Urothelium cell line (cell line): ENCODE measurements around the gene NDUFB2.
"Not testable (repeated sequence)": the region's sequence is repeated elsewhere in the genome, so short reads cannot be mapped to it uniquely, and the experiment has no call there.

Experiments used
- DNase-seq: peaks from one replicate; pipeline ENCODE4 v3.0.0; 2011; ENCODE audit warnings: low spot score, mixed read lengths
- FAIRE-seq: peaks from 2 replicates; lab custom pipeline; 2011; peaks lifted over from hg19 to GRCh38; lab: Jason Lieb, UNC

NDUFB2 gene

DNA sequence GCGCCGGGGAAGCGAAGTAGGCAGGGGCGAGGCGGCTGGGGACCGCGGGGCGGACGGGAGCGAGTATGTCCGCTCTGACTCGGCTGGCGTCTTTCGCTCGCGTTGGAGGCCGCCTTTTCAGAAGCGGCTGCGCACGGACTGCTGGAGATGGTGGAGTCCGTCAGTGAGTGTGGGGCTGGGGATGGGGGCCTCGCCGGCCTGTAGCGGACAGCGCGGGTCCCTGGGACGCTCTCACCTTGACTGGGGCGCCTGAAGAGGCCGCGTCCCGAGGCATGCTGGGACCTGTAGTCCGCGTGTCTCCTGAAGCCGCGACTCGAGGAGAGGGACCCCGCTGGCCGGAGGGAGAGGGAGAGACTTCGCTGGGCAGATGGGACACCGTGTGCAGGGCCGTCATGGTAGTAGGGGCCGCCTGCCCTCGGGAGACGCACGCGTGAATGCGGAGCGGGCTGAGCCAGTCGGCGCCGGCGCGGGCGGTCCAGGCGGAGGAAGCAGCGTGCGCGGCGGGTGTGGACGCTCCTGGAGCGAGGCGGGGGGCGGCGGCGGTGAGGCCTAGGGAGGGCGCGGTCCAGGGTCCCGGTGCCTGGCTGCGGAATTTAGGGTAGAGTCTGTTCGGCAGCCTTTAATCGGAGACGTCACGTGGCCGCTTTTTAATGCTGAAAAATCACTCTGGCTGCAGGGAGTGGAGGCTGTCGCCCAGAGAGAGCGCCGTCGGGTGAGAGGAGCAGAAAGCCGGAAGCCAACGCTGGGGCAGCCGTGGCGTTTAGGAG, at the start of gene NDUFB2:
Gene NDUFB2, plus strand, starts transcription at position 29 of the 767 bp plus-strand sequence. Its CDS starts 37 bp downstream, at position 66.
- FAIRE-seq (no peak), DNase-seq (peak; percentile 83)

DNA sequence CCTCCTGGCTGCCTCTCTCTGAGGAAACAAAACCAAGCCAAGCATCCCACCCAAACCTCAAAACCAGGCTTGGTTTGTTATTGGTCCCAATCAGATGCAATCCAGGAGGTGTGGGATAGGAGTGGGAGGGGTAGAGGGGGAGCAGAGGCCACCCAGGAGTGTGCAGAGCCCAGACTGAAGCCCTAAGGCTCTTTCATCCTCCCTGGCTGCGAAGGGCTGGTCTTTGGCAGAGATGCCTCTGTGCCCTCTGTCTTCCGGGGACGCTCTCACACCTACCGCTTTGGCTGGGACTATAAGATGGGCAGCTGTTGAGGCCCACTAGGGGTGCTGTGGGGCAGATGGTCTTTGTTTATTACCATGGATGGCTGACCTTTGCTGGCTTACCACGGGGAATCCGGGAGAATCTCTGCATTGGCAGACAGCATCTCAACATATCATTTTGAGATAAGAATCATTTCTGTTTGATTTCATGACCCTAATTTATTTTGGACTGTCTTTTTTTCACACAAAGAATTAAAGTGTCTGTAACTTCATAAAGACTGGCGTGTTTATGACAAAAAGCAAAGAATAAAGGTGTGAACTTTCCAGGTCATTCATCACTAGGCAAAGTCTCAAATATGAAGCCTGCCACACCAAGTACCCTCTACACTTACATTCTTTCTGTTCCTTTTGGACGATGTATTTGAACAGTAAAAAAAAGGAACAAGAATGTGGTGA, 49.4 kb upstream of the NDUFB2 start:
- FAIRE-seq, result no peak

DNA sequence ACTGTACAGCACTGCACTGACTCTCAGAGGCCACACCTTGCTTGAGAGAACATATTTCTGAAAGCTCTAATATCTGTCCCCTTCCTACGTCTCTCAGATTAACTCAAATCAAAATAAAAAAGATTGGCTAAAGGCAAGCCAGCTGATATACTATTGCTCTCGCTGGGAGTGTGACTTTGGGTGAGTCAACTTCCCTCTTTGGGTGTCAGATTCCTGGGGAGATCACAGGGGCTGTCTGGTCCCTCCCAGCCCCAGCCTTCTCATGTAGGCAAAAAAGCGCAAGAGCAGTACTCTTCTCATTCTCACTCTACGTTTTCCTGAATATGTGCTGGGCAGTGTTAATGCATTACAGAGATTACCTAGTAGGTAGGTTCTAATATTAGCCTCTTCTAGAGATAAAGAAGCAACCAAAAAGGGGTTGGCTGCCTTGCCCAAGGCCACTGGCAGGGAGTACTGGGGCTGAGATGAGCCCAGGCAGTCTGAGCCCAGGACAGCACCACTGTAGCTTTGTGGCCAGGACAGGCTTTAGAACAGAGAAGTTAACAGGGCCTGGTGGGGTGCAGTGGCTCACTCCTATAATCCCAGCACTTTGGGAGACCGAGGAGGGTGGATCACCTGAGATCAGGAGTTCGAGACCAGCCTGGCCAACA, 46.8 kb upstream of the NDUFB2 start:
- FAIRE-seq, result no peak

More for the DNA sequence above, 49.4 kb upstream of the NDUFB2 start:
- DNase-seq, result peak; percentile 68

DNA sequence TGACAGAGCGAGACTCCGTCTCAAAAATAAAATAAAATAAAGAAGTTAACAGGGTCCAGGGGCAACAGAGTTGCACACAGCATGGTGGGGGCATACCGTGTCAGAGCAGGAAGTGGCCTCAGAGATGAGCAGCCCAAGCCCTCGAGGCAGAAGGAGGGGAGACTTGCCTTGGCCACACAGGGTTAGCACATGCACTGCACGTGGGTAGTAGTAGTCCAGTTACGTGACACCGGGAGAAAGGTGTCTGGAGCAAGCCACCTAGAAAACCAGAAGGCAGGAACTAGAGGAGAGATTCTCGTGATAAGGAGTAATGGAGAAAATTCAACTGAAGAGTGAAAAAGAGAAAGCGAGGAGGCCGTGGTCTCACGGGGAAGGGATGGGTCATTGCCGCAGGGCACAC, 46.1 kb upstream of the NDUFB2 start:
- DNase-seq (no peak), FAIRE-seq (no peak)

More for the DNA sequence above, 46.8 kb upstream of the NDUFB2 start:
- no peak for DNase-seq

DNA sequence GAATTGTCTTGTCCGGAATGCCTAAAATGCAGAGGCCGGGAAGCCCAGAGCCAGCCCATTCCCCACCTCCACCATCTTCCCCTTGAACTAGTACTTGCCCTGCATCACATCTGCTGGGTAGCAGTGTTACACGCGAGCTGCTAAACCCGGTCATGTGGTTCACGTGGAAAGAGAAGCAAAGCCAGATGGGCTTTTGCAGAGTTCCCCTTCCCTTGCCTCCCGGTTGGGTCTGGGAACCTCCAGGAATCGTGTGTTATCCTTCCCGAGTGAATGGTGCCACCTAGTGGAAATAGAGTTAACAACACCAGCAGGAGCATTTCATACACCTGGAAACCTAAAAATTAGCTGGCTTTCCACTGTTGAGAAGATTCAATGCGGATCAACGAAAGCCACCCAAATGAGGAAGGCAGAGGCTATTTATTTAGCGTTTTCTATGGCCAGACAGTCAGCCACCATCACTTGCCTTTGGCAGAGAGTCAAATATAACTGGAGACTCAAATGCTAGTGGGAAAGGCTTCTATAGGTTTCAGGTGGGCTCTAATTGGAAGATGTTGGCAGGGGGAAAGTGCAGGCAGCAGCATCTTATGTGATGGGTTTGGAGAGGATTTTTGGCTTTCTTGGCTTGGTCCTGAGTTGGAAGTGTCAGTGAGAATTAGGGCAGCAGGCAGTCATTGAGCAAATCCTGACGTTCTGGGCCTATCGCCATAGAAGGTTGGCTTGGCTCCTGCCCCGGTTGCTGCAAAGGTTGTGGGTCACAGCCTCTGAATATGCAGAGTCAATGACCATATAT, 43.0 kb upstream of the NDUFB2 start:
- peak; percentile 64 for DNase-seq

DNA sequence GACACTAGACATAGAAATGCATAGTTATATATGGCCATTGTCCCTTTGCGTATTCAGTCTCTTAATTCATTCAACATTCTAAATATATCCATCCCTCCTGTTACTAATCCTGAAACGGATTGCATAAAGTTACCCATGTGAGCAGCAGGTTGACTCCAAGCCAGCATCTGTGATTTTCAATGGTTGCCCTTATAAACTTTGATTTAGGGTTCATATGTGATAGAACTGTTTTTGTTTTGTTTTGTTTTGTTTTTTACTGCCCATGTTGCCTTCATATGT, 42.5 kb upstream of the NDUFB2 start:
- no peak for FAIRE-seq
- no peak for DNase-seq

More for the DNA sequence above, 43.0 kb upstream of the NDUFB2 start:
- FAIRE-seq, result no peak

DNA sequence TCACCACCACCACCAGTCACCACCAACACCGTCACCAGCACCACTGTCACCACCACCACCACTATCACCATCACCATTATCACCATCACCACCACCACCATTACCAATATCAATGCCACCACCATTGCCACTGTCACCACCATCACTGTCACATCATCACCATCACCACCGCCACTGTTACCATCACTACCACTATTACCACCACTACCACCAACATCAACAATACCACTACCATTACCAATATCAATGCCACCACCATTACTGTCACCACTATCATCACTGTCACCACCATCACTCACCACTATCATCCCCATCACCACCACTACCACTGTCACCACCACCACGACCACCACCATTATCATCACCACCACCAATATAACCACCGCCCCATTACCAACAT, 41.8 kb upstream of the NDUFB2 start:
- FAIRE-seq, result no peak
- no peak for DNase-seq

DNA sequence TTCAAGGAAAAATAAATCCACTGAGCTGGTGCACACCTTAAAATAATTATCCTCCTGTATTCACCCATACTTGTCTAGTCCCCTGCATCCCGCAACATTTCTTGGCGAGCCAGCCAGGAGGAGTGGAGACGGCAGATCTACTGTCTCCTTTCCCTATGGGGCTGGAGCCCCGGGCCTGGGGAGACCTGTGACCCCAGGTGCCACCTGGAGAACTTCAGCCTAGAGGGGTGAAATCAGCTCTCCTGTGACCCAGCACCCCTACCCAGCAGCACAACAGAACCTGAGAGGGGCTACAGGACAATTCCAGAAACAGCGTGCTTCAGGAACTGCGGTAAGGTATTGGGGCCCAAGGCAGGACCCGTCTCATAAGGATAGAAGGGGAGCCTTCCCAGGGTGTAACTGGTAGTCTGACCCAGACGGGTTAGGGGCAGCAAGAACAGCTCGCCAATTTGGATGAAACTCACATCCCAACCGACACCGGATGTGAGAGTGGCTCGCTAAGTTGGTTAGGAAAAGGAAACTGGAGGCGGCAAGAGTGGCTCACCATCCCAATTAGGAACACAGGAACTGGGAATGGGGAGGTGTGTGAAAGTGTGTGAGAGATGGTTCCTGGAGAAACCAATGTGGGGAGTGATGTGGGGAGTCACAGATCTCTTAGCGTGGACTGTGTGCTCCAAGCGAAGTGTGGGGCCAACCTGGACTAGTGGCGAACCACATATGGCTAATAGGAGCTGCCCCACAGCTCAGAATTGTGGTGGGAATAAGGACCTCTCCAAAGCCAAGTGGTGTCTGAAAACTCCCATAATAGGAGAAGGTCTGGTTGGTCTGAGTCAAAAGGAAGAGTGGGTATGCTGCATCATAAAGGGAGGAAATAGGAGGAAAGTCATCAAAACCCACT, 40.7 kb upstream of the NDUFB2 start:
- FAIRE-seq (no peak), DNase-seq (no peak)

DNA sequence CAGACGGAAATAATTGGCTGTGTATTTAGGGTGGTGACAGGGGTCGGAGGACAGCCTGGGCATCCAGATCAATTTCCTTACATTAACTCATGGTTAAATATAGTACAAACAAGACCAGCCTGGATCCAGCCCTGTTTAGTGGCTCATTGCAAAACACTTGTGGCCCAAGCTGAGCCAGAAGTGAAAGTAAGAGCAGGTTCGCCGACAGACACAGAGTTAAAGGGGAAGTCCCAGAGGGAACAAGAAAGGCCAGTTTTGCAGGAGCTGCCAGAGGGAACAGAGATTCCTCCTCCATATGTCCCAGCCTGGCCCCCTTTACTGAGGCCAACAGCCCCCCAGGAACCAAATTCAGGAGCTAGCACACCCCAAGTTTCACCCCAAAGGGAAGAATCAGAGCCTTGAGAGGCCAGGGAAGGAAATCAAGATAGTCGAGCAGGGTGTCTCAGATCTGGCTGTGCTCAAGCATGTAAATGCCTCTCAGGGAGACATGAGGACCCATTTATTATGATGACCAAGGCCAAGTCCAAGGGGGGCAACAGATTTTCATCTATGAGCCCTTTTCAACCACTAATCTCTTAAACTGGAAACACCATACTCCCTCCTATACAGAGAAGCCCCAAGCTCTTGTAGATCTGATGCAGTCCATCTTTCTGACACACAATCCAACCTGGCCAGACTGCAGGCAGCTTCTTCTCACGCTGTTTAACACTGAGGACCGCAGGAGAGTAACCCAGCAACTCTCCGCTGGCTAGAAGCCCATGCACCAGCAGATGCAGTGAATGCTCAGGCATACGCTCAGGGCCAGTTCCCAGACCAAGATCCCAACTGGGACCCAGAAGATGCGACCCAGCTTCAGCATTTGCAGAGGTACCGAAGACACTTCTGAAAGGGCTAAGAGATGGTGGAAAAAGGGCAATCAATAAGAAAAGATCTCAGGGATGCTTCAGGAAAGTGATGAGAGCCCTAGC, 39.7 kb upstream of the NDUFB2 start:
- FAIRE-seq (no peak), DNase-seq (no peak)

DNA sequence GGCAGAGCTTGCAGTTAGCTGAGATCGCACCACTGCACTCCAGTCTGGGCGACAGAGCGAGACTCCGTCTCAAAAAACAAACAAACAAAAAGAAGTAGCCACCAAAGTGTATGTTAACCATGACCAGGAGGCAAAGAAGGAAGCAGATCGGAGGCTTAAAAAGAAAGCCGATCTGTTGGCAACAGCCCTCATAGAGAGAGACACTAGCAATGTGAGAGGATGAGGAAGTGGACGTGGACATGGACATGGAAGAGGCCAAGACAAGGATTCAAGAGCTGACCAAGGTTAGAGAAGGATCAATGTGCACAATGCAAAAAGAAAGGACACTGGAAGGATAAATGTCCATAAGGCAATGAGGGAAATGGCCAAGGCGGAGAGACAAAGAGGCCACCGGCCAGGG, 38.6 kb upstream of the NDUFB2 start:
- FAIRE-seq (no peak), DNase-seq (no peak)

DNA sequence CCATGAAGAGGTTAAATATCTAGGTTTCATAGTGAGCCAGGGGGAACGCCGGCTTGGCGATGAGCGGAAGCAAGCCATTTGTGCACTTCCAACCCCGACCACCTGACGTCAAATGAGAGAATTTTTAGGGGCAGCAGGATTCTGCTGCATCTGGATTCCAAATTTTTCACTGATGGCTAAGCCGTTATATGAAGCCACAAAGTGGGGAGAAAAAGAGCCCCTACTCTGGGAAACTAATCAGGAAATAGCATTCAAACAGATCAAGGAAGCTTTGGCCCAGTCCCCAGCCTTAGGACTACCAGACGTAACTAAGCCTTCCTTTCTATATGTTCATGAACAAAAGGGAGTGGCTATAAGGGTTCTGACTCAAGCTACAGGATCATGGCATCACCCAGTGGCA, 36.7 kb upstream of the NDUFB2 start:
- no peak for FAIRE-seq
- DNase-seq, result no peak

DNA sequence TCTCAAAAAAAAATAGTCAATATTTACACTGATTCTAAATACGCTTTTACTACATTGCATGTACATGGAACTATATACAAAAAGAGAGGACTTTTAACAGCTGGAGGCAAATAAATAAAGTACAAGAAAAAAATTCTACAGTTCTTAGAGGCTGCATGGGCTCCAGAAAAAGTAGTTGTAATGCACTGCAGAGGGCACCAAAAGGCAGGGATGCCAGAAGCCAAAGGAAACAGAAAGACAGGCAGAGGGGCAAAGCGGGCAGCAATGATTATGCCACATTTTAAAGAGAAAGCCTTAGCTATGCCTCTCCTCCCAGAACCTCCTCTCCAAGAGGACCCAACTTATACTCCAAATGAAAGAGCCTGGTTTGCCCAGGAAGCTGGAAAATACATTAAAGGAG, 35.4 kb upstream of the NDUFB2 start:
- FAIRE-seq (no peak), DNase-seq (no peak)

DNA sequence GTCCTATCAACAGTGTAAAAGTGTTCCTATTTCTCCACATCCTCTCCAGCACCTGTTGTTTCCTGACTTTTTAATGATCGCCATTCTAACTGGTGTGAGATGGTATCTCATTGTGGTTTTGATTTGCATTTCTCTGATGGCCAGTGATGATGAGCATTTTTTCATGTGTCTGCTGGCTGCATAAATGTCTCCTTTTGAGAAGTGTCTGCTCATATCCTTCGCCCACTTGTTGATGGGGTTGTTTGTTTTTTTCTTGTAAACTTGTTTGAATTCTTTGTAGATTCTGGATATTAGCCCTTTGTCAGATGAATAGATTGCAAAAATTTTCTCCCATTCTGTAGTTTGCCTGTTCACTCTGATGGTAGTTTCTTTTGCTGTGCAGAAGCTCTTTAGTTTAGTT, 33.6 kb upstream of the NDUFB2 start:
- DNase-seq, FAIRE-seq: not testable (repeated sequence)

DNA sequence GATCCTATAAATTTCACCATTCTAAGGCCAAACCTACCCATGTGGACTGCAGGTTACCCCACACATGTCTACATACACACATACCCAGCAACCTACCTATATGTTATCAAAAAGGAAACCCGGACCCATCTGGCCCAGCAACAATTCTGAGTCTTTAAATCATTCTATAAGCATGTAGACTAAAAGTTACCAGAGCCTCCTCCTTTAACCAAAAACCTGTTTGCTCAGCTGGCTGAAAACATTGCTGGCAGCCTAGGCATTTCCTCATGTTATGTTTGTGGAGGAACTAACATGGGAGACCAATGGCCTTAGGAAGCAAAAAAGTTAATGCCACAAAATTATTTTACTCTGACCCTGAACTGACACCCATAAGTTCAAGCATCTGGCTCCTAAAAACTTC, 29.0 kb upstream of the NDUFB2 start:
- FAIRE-seq (no peak), DNase-seq (no peak)

DNA sequence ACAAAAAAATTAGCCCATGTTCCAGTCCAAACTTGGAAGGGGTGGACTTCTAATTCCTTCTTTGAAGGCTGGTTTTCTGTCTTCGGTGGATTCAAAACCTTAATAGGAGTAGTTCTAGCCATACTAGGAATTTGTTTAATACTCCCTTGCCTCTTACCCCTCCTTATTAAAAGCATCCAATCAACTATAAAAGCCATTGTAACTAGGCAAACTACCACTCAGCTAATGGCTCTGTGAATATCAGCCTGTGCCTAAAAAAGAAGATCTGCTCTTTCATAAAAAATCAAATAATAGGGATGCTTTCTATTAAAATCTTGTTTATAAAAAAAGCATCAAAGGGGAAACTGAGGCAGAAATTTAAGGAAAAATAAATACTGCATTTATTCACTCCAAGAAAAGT, 27.9 kb upstream of the NDUFB2 start:
- DNase-seq, result no peak
- FAIRE-seq, result no peak

DNA sequence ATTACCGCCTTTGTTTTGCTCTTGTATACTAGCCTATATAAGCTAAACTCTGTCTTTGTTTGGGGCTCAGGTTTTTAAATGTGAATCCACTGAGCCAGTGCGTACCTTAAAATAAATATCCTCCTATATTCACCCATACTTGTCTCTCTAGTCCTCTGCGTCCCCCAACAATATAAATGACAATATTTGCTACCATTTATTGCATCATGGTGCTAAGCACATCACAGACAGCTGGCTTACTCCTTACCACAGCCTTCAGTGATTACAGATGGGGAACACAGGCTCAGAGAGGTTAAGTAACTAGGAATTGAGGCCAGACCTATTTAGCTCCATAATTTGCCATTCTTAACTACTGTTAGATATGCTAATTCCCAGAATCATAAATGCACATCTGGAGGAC, 27.2 kb upstream of the NDUFB2 start:
- DNase-seq (no peak), FAIRE-seq (no peak)

DNA sequence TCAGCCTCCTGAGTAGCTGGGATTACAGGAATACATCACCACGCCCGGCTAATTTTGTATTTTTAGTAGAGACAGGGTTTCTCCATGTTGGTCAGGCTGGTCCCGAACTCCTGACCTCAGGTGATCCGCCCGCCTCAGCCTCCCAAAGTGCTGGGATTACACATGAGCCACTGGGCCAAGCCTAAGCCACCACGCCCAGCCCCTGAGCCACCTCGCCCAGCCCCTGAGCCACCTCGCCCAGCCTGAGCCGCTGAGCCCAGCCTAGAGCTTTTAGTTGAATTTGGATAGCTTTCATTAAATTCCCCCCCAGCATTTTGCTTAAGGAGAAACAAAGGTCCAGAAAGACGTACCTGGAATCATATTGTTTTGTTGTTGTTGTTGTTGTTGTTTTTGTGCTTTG, 26.6 kb upstream of the NDUFB2 start:
- not testable (repeated sequence) for DNase-seq, FAIRE-seq

DNA sequence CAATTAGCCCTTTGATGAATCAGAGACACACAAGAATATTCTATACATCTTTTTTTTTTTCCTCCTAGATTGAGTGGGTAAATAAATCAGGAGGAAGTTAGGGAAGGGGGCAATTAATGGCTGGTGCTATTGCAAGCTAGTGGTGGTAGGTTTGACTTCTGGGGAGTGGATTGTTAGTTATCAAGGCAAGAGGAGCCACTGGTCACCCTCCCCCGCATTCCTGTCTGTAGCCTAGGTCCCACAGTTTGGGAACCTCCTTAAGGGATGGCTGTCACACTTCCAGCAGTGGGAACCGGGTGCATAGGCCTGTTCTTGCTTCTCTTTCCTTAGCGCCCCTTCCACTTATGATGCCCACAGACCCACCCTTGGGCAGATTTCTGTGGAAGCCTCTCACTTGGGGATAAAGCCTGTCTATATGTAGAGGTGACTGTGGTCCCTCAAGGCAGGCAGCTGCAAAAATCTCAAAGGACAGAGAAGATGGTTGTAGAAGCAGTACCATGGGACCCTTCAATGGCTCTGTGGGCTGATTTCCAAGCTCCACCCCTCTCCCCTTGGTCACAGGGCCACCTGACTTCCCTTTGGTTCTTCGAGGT, 26.1 kb upstream of the NDUFB2 start:
- FAIRE-seq (no peak), DNase-seq (no peak)

DNA sequence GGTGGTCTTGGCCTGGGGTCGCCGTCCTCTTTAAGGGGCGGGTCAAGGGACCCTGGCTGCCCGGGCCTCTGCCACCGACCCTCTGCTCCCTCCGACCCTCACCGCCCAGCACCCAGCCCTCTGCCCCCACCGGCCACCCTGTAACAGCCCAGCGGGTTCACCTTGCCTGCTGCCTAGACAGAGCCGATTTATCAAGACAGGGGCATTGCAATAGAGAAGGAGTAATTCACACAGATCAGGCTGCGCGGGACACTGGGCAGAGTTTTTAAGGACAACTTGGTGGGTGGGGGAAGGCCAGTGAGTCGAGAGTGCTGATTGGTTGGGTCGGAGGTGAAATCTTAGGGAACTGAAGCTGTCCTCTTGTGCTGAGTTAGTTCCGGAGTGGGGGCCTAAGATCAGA, 24.5 kb upstream of the NDUFB2 start:
- no peak for FAIRE-seq
- DNase-seq, result no peak
